Breast epithelium (tissue), 3 donors: ENCODE results near the gene LRP1.

ENCODE experiments used
- POLR2A ChIP-seq: fragments of 450-650 bp; IDR thresholded peaks from one replicate; pipeline ENCODE4 v1.6.1; 2016; ENCODE audit warnings: antibody characterized with exemption, mild to moderate bottlenecking, moderate library complexity
- TF ChIP-seq, protein P1 (sequence below), 3 donors: fragments of 450-650 bp; IDR thresholded peaks; one replicate each; pipeline ENCODE4 v1.5.1; 2016 to 2017; ENCODE audit warnings: antibody characterized with exemption in 3 of 3, mild to moderate bottlenecking in 3 of 3, moderate library complexity in 3 of 3

DNA sequence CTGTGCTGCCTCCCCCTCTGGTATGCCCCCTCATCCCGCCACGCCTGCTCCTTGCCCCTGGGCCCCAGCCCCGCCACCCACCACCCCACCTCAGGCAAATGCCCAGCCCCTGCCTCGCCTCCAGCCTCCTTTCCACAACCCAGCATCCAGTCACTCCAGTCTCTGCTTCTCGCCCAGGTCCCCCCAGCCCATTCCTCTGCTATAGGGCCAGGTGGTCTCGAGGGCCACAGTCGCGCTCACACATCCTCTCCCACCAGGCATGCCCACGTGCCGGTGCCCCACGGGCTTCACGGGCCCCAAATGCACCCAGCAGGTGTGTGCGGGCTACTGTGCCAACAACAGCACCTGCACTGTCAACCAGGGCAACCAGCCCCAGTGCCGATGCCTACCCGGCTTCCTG is 82.2 kb downstream of the LRP1 start:
- TF ChIP-seq, protein P1, sequence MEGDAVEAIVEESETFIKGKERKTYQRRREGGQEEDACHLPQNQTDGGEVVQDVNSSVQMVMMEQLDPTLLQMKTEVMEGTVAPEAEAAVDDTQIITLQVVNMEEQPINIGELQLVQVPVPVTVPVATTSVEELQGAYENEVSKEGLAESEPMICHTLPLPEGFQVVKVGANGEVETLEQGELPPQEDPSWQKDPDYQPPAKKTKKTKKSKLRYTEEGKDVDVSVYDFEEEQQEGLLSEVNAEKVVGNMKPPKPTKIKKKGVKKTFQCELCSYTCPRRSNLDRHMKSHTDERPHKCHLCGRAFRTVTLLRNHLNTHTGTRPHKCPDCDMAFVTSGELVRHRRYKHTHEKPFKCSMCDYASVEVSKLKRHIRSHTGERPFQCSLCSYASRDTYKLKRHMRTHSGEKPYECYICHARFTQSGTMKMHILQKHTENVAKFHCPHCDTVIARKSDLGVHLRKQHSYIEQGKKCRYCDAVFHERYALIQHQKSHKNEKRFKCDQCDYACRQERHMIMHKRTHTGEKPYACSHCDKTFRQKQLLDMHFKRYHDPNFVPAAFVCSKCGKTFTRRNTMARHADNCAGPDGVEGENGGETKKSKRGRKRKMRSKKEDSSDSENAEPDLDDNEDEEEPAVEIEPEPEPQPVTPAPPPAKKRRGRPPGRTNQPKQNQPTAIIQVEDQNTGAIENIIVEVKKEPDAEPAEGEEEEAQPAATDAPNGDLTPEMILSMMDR (IDR thresholded peaks at IDR 0.05), result no peak
- no peak for TF ChIP-seq POLR2A
